ENCODE results near the gene CDK19.
"Not testable (repeated sequence)": the region's sequence is repeated elsewhere in the genome, so short reads cannot be mapped to it uniquely, and the experiment has no call there.

CDK19 gene

DNA sequence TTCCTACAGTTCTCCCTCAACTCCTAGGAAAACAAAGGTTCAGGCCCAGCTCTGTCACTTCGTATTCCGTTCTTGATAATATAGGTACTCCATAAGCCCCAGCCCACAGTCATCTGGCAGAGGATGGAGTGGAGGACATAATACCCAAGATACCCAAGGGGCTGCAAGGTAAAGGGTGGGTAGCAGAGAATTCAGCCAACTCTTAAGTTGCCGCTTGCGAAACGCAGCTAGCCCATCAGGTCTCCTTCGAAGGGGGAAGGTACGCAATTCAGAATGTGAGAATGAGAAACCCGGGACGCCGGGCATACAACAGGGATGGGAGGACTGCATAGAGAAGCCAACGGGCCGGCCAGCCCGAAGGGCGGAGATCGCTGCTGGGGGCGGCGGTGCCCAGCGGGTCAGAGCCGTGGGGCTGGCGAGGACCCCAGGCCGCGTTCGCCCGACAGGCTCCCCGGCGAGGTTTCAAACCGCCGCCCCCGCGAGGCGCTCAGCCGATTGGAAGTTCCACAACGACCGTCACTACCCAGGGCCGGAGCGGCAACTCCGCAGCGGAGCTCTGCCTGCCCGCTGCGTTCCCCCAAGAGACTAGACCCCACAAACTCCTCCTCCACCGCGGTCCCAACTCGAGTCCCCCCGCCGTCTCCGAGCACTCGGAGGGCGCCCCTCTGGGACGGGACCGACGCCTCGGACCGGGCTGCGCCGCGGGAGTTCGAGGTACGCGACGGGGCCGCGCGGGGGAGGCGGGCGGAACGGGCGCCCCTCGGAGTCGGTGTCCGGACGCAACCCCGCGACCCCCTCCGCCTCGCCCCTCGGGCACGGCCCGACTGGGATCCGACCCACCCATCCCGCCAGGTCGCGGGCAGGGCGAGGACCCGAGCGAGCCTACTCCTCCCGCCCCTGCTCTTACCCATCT is 911 bp downstream of the CDK19 start:
- H3K9me3 ChIP-seq (ENCODE audit: control insufficient read depth, low read length): no peaks in the 10 kb centered on the region
- peak overlapping the region; percentile 93 for H3K27ac ChIP-seq (ENCODE audit: insufficient read depth, low read length, poor library complexity, severe bottlenecking)
- no peaks in the 10 kb centered on the region for H3K27me3 ChIP-seq (replicated peaks; ENCODE audit: control insufficient read depth, insufficient read depth, low read length, poor library complexity, severe bottlenecking)
- peak; percentile 14 to 37 (median 36) for DNase-seq
- no peaks in the 10 kb centered on the region for H3K36me3 ChIP-seq (ENCODE audit: control insufficient read depth, insufficient read depth, low read length)
- H3K4me3 ChIP-seq (ENCODE audit: insufficient read depth, low read depth, low read length, poor library complexity, severe bottlenecking): peak overlapping the region; percentile 92
- H3K4me1 ChIP-seq (ENCODE audit: control insufficient read depth, insufficient read depth, low read length, poor library complexity, severe bottlenecking): peaks cover 5% of the 10 kb centered on the region

DNA sequence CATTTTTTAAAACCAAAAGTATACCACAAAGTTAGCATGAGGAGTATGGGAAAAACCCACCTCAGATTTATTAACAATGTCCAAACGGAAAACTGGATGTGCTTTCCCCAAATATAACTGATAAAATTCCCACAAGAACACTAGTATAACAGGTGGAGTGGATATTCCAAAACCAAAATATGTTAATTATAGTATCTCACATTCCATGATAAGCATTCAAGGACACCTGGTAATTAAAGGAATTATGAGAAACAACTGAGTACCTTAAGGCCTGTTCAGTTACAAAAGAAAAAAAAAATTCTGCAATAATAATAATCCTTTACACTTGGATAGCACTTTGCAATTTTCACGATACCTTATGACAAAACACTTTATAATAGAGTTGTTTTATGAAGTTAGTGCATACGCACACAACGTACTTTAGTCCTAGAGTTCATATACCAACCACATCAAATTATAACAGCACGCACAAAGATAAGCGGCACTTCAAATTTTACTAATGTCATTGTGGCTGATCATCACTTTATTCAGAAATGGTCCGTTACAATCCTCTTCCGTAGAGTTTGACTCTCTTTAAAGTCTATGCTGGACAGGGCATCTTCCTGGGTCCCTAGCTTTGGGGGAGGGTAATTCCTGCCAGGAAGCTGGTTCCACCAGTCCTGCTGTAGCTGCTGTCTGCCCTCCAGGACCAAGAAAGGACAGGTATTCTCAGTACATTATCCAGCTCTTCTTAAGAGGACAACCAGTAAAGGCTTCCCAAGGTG is 1.7 kb downstream of the CDK19 start:
- DNase-seq: no peak
- H3K36me3 ChIP-seq (ENCODE audit: control insufficient read depth, insufficient read depth, low read length): no peaks in the 10 kb centered on the region
- H3K4me1 ChIP-seq (ENCODE audit: control insufficient read depth, insufficient read depth, low read length, poor library complexity, severe bottlenecking): peaks cover 5% of the 10 kb centered on the region
- H3K27ac ChIP-seq (ENCODE audit: insufficient read depth, low read length, poor library complexity, severe bottlenecking): no peak overlapping the region
- H3K4me3 ChIP-seq (ENCODE audit: insufficient read depth, low read depth, low read length, poor library complexity, severe bottlenecking): peak overlapping the region; percentile 92
- H3K9me3 ChIP-seq (ENCODE audit: control insufficient read depth, low read length): no peaks in the 10 kb centered on the region
- no peaks in the 10 kb centered on the region for H3K27me3 ChIP-seq (replicated peaks; ENCODE audit: control insufficient read depth, insufficient read depth, low read length, poor library complexity, severe bottlenecking)

DNA sequence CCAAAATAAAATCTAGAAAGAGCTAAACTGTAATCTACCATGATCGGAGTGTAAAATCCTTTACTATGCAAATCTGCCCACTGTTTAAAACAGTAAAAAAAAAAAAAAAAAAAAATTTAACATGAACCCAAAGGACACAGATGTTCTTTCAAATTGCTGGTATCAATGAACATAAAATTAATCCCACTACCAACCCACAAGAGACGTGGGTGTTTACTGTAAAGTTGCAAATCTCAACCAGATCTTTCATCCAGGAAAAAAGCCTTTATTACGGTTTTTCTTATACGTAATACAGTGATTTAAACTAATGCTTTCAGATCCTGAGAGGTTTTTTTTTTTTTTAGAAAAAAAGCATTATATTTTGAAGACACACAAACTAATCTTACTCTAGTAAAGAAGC is 2.5 kb downstream of the CDK19 start:
- no peaks in the 10 kb centered on the region for H3K9me3 ChIP-seq (ENCODE audit: control insufficient read depth, low read length)
- no peak for DNase-seq
- no peaks in the 10 kb centered on the region for H3K36me3 ChIP-seq (ENCODE audit: control insufficient read depth, insufficient read depth, low read length)
- peaks cover 5% of the 10 kb centered on the region for H3K4me1 ChIP-seq (ENCODE audit: control insufficient read depth, insufficient read depth, low read length, poor library complexity, severe bottlenecking)
- no peaks in the 10 kb centered on the region for H3K27me3 ChIP-seq (replicated peaks; ENCODE audit: control insufficient read depth, insufficient read depth, low read length, poor library complexity, severe bottlenecking)
- no peak overlapping the region for H3K4me3 ChIP-seq (ENCODE audit: insufficient read depth, low read depth, low read length, poor library complexity, severe bottlenecking)
- no peak overlapping the region for H3K27ac ChIP-seq (ENCODE audit: insufficient read depth, low read length, poor library complexity, severe bottlenecking)

DNA sequence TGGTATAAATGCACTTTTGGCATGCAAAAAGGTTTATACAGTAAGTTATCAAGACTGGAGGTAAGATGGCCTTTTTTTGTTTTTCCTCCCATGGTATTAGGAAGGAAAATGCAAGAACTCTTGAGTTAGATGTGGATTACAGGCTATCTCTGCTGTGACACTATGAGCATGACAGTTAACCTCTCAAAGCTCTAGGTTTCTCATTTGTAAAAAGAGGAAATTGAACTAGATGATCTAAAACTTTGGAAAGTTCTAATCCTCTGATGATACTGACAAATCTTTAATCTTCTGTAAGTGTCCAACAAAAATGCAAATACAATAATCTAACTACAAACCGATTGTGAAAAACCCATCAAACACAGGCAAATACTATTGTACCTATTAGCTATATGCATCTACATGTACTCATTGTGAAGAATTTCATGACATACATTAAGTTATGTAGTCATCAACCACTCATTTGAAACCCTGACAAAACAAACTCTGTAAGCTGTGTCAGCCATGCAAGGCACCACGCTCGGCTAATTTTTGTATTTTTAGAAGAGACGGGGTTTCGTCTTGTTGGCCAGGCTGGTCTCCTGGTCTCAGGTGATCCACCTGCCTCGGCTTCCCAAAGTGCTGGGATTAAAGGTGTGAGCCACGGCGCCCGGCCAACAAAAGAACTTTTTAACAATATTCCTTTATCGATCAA is 4.2 kb downstream of the CDK19 start:
- Histone ChIP-seq H3K27me3 (replicated peaks; ENCODE audit: control insufficient read depth, insufficient read depth, low read length, poor library complexity, severe bottlenecking) (no peaks in the 10 kb centered on the region), H3K9me3 (ENCODE audit: control insufficient read depth, low read length) (no peaks in the 10 kb centered on the region), H3K4me3 (ENCODE audit: insufficient read depth, low read depth, low read length, poor library complexity, severe bottlenecking) (no peak overlapping the region), H3K27ac (ENCODE audit: insufficient read depth, low read length, poor library complexity, severe bottlenecking) (no peak overlapping the region), H3K4me1 (ENCODE audit: control insufficient read depth, insufficient read depth, low read length, poor library complexity, severe bottlenecking) (peaks cover 5% of the 10 kb centered on the region), H3K36me3 (ENCODE audit: control insufficient read depth, insufficient read depth, low read length) (no peaks in the 10 kb centered on the region)
- DNase-seq: no peak

DNA sequence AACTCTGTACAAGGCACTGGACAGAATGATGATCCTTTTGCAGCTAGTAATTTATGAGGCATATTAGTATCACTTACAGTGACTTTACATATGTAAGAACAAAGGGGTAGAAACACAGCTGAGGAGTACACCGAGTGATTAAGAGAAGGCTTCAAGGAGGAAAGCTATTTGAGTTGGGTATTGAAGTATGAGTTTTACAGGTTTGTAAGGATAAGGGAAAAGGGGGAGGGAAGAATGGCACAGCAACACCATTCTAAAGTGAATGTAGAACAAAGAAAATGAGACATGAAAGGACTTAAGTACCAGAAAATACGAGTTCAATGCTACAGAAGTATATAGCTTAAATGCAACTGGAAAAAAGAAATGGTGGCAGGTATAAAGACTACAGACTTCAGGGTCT is 5.5 kb downstream of the CDK19 start:
- no peak overlapping the region for H3K27ac ChIP-seq (ENCODE audit: insufficient read depth, low read length, poor library complexity, severe bottlenecking)
- peaks cover 5% of the 10 kb centered on the region for H3K4me1 ChIP-seq (ENCODE audit: control insufficient read depth, insufficient read depth, low read length, poor library complexity, severe bottlenecking)
- no peak for DNase-seq

DNA sequence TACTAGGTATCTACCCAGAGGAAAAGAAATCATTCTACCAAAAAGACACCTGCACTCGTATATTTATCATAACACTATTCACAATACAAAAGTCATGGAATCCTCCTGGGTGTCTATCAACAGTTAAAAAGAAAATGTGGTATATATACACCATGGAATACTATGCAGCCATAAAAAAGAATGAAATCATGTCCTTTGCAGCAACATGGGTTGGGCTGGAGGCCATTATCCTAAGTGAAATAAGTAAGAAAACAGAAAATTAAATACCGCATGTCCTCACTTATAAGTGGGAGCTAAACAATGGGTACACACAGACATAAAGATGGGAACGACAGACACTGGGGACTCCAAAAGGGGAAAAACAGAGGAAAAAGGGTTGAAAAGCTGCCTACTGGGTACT is 13.1 kb downstream of the CDK19 start:
- H3K27ac ChIP-seq (ENCODE audit: insufficient read depth, low read length, poor library complexity, severe bottlenecking); H3K36me3 ChIP-seq (ENCODE audit: control insufficient read depth, insufficient read depth, low read length); H3K4me1 ChIP-seq (ENCODE audit: control insufficient read depth, insufficient read depth, low read length, poor library complexity, severe bottlenecking); H3K27me3 ChIP-seq (replicated peaks; ENCODE audit: control insufficient read depth, insufficient read depth, low read length, poor library complexity, severe bottlenecking); H3K9me3 ChIP-seq (ENCODE audit: control insufficient read depth, low read length); DNase-seq; H3K4me3 ChIP-seq (ENCODE audit: insufficient read depth, low read depth, low read length, poor library complexity, severe bottlenecking): not testable (repeated sequence)

More for the DNA sequence above, 5.5 kb downstream of the CDK19 start:
- H3K9me3 ChIP-seq (ENCODE audit: control insufficient read depth, low read length): no peaks in the 10 kb centered on the region
- no peaks in the 10 kb centered on the region for H3K36me3 ChIP-seq (ENCODE audit: control insufficient read depth, insufficient read depth, low read length)
- no peak overlapping the region for H3K4me3 ChIP-seq (ENCODE audit: insufficient read depth, low read depth, low read length, poor library complexity, severe bottlenecking)
- no peaks in the 10 kb centered on the region for H3K27me3 ChIP-seq (replicated peaks; ENCODE audit: control insufficient read depth, insufficient read depth, low read length, poor library complexity, severe bottlenecking)

DNA sequence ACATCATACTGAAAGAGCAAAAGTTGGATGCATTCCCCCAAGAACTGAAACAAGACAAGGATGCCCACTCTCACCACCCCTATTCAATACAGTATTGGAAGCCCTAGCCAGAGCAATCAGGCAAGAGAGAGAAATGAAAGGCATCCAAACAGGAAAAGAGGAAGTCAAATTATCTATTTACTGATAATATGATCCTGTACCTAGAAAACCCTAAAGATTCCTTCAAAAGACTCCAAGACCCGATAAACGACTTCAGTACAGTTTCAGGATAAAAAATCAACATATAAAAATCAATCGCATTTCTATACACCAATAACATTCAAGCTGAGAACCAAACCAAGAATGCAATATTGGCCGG is 14.5 kb downstream of the CDK19 start:
- Histone ChIP-seq H3K4me1 (ENCODE audit: control insufficient read depth, insufficient read depth, low read length, poor library complexity, severe bottlenecking) (no peaks in the 10 kb centered on the region), H3K9me3 (ENCODE audit: control insufficient read depth, low read length) (no peaks in the 10 kb centered on the region), H3K36me3 (ENCODE audit: control insufficient read depth, insufficient read depth, low read length) (no peaks in the 10 kb centered on the region)

DNA sequence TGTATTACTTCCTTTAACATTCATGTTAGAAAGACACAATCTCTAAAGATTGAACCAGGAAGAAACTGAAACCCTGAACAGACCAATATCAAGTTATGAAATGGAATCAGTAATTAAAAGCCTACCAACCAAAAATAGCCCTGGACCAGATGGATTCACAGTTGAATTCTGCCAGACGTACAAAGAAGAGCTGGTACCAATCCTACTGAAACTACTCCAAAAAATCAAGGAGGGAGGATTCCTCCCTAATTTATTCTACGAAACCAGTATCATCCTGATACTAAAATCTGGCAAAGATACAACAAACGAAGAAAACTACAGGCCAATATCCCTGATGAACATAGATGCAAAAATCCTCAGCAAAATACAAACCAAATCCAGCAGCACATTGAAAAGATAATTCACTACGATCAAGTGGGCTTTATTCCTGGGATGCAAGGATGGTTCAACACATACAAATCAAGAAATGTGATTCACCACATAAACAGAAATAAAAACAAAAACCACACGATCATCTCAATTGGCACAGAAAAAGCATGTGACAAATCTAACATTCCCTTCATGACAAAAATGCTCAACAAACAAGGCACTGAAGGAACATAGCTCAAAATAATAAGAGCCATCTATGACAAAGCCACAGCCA is 15.0 kb downstream of the CDK19 start:
- no peak for DNase-seq
- Histone ChIP-seq H3K27ac (ENCODE audit: insufficient read depth, low read length, poor library complexity, severe bottlenecking) (no peak overlapping the region), H3K4me3 (ENCODE audit: insufficient read depth, low read depth, low read length, poor library complexity, severe bottlenecking) (no peak overlapping the region), H3K4me1 (ENCODE audit: control insufficient read depth, insufficient read depth, low read length, poor library complexity, severe bottlenecking) (no peaks in the 10 kb centered on the region), H3K36me3 (ENCODE audit: control insufficient read depth, insufficient read depth, low read length) (no peaks in the 10 kb centered on the region), H3K27me3 (replicated peaks; ENCODE audit: control insufficient read depth, insufficient read depth, low read length, poor library complexity, severe bottlenecking) (no peaks in the 10 kb centered on the region), H3K9me3 (ENCODE audit: control insufficient read depth, low read length) (no peaks in the 10 kb centered on the region)

More for the DNA sequence above, 14.5 kb downstream of the CDK19 start:
- Histone ChIP-seq H3K27ac (ENCODE audit: insufficient read depth, low read length, poor library complexity, severe bottlenecking) (no peak overlapping the region), H3K4me3 (ENCODE audit: insufficient read depth, low read depth, low read length, poor library complexity, severe bottlenecking) (no peak overlapping the region), H3K27me3 (replicated peaks; ENCODE audit: control insufficient read depth, insufficient read depth, low read length, poor library complexity, severe bottlenecking) (no peaks in the 10 kb centered on the region)
- DNase-seq: no peak

DNA sequence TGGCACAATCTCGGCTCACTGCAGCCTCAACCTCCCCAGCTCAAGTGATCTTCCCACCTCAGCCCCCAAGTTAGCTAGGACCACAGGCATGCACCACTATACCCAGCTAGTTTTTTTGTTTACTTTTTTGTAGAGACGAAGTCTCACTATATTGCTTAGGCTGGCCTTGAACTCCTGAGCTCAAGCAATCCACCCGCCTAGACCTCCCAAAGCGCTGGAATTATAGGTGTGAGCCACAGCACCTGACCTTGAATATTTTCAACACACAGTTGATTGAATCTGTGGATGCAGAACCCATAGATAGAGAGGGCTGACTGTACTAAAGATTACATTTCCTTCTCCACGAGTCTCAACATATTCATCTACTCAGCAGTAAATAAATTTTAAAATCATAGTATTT is 15.6 kb downstream of the CDK19 start:
- H3K4me1 ChIP-seq (ENCODE audit: control insufficient read depth, insufficient read depth, low read length, poor library complexity, severe bottlenecking): no peaks in the 10 kb centered on the region
- no peaks in the 10 kb centered on the region for H3K9me3 ChIP-seq (ENCODE audit: control insufficient read depth, low read length)
- no peak overlapping the region for H3K4me3 ChIP-seq (ENCODE audit: insufficient read depth, low read depth, low read length, poor library complexity, severe bottlenecking)
- no peak overlapping the region for H3K27ac ChIP-seq (ENCODE audit: insufficient read depth, low read length, poor library complexity, severe bottlenecking)
- H3K27me3 ChIP-seq (replicated peaks; ENCODE audit: control insufficient read depth, insufficient read depth, low read length, poor library complexity, severe bottlenecking): no peaks in the 10 kb centered on the region
- H3K36me3 ChIP-seq (ENCODE audit: control insufficient read depth, insufficient read depth, low read length): no peaks in the 10 kb centered on the region
- DNase-seq: no peak
